K562 (cell line): ENCODE results near the gene MYOM1. TPM values are rescaled to one million over a fixed set of nuclear protein-coding genes. Genes with fewer than 3 reads are reported as not detected.
A peak's percentile ranks its signal among the peaks of the same experiment; 100 is the strongest.

Source experiments
- EP400 ChIP-seq: fragments of 450-650 bp; IDR thresholded peaks from 2 replicates; pipeline ENCODE4 v1.6.1; 2017; ENCODE audit warnings: antibody characterized with exemption, mild to moderate bottlenecking, moderate library complexity
- ETV1 ChIP-seq: fragments of 450-650 bp; conservative IDR thresholded peaks from 2 replicates; pipeline ENCODE4 v1.6.1; 2016; ENCODE audit warnings: missing genetic modification characterization, control low read depth, low read depth, missing compliant biosample characterization
- RBFOX2 ChIP-seq: fragments of 200-400 bp; formaldehyde crosslinking; IDR thresholded peaks from 2 replicates; pipeline ENCODE4 v1.6.1; 2017; ENCODE audit warnings: low read depth, mild to moderate bottlenecking, low read length, moderate library complexity
- ZNF175 ChIP-seq: fragments of 200-800 bp; sonication (Bioruptor generic); IDR thresholded peaks from 2 replicates; pipeline ENCODE4 v1.6.1; 2016; ENCODE audit warnings: low read depth, mild to moderate bottlenecking, missing genetic modification characterization, missing compliant biosample characterization
- polyA plus RNA-seq, 8 experiments: library from polyadenylated mRNA; depleted of rRNA in 4 of 8; stranded (reverse) in 5 of 8; unstranded in 3 of 8; fragments of >200 nt; fragmentation: Nextera tagmentation in 2 of 8; fragmentation: Illumina TruSeq in 1 of 8; extraction: Ambion mirVana in 2 of 8; extraction: Trizol in 1 of 8; gene quantifications; 2 replicates each; pipeline versions ENCODE4 v1.2.1 to v1.2.3, GENCODE V29; 2011 to 2014; ENCODE audit warnings: inconsistent platforms in 1 of 8, missing spikeins in 1 of 8
- total RNA-seq, 7 experiments: library from RNA; depleted of rRNA in 6 of 7; stranded (reverse); fragments of >200 nt in 6 of 7; fragmentation: Illumina TruSeq in 2 of 7; extraction: Trizol in 2 of 7; gene quantifications; 2 replicates each; pipeline versions ENCODE4 v1.2.1 to v1.2.3, GENCODE V29; 2011 to 2021; ENCODE audit warnings: low replicate concordance in 1 of 7
- TF ChIP-seq, protein P1 (sequence below): fragments of 250-450 bp; sonication (Bioruptor Pico); IDR thresholded peaks from 2 replicates; pipeline ENCODE4 v1.8.0; 2022; ENCODE audit warnings: inconsistent platforms
- TF ChIP-seq, protein P2 (sequence below): fragments of 450-650 bp; IDR thresholded peaks from 2 replicates; pipeline ENCODE4 v1.7.1; 2018; ENCODE audit warnings: mild to moderate bottlenecking, low read depth; ENCODE audit not compliant: partially characterized antibody

Gene MYOM1
- total and polyA plus RNA-seq, 9 of the 15 experiments (the other 6 are each of a cell fraction or from before 2014, with no cell fraction given): 0.01 to 0.62 (median 0.25) TPM

- TF ChIP-seq, protein P1, sequence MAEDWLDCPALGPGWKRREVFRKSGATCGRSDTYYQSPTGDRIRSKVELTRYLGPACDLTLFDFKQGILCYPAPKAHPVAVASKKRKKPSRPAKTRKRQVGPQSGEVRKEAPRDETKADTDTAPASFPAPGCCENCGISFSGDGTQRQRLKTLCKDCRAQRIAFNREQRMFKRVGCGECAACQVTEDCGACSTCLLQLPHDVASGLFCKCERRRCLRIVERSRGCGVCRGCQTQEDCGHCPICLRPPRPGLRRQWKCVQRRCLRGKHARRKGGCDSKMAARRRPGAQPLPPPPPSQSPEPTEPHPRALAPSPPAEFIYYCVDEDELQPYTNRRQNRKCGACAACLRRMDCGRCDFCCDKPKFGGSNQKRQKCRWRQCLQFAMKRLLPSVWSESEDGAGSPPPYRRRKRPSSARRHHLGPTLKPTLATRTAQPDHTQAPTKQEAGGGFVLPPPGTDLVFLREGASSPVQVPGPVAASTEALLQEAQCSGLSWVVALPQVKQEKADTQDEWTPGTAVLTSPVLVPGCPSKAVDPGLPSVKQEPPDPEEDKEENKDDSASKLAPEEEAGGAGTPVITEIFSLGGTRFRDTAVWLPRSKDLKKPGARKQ (CRISPR knock-in tag): 0 out of 2 replicates have a peak, but pooled peaks have one; percentile 50
- TF ChIP-seq, protein P2, sequence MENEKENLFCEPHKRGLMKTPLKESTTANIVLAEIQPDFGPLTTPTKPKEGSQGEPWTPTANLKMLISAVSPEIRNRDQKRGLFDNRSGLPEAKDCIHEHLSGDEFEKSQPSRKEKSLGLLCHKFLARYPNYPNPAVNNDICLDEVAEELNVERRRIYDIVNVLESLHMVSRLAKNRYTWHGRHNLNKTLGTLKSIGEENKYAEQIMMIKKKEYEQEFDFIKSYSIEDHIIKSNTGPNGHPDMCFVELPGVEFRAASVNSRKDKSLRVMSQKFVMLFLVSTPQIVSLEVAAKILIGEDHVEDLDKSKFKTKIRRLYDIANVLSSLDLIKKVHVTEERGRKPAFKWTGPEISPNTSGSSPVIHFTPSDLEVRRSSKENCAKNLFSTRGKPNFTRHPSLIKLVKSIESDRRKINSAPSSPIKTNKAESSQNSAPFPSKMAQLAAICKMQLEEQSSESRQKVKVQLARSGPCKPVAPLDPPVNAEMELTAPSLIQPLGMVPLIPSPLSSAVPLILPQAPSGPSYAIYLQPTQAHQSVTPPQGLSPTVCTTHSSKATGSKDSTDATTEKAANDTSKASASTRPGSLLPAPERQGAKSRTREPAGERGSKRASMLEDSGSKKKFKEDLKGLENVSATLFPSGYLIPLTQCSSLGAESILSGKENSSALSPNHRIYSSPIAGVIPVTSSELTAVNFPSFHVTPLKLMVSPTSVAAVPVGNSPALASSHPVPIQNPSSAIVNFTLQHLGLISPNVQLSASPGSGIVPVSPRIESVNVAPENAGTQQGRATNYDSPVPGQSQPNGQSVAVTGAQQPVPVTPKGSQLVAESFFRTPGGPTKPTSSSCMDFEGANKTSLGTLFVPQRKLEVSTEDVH: peak; percentile 45
- TF ChIP-seq ZNF175 (CRISPR knock-in tag) (no peak), RBFOX2 (peak; percentile 61), EP400 (no peak), ETV1 (tag) (peak; percentile 86)
These were observed 29.0 kb upstream of the MYOM1 start (continued) for GRCh38 chr18:3248658-3249359.
